ENCODE data around the gene TMEM52.
A peak's percentile ranks its signal among the peaks of the same experiment; 100 is the strongest.

The TMEM52 gene

GRCh38 chr1:1926886-1927660 lies 8.0 kb upstream of the TMEM52 start:
- DNase-seq (ENCODE audit: low read depth): no peak

- no peak for DNase-seq (ENCODE audit: low read depth)
Observed at GRCh38 chr1:1926346-1926811, 7.3 kb upstream of the TMEM52 start.

- DNase-seq (ENCODE audit: low read depth): no peak
Observed at GRCh38 chr1:1925437-1926345, 6.6 kb upstream of the TMEM52 start.

- DNase-seq (ENCODE audit: low read depth): no peak
Observed at GRCh38 chr1:1924849-1925248, 5.8 kb upstream of the TMEM52 start.

- DNase-seq (ENCODE audit: low read depth): no peak
Observed at GRCh38 chr1:1924386-1924785, 5.3 kb upstream of the TMEM52 start.

GRCh38 chr1:1922956-1923833 lies 4.1 kb upstream of the TMEM52 start:
- no peak for DNase-seq (ENCODE audit: low read depth)

GRCh38 chr1:1922702-1922955 lies 3.5 kb upstream of the TMEM52 start:
- no peak for DNase-seq (ENCODE audit: low read depth)

GRCh38 chr1:1921901-1922701 lies 3.0 kb upstream of the TMEM52 start:
- DNase-seq (ENCODE audit: low read depth): no peak

GRCh38 chr1:1921459-1921862 lies 2.4 kb upstream of the TMEM52 start:
- no peak for DNase-seq (ENCODE audit: low read depth)

GRCh38 chr1:1920608-1921458 lies 1.8 kb upstream of the TMEM52 start:
- no peak for DNase-seq (ENCODE audit: low read depth)

- DNase-seq (ENCODE audit: low read depth): no peak
Observed at GRCh38 chr1:1920057-1920607, 1.1 kb upstream of the TMEM52 start.

- DNase-seq (ENCODE audit: low read depth): peak; percentile 98
Observed at GRCh38 chr1:1919304-1920056, 401 bp upstream of the TMEM52 start.

- DNase-seq (ENCODE audit: low read depth): no peak
Observed at GRCh38 chr1:1917995-1918900, 831 bp downstream of the TMEM52 start.

GRCh38 chr1:1917304-1917976 lies 1.6 kb downstream of the TMEM52 start:
- no peak for DNase-seq (ENCODE audit: low read depth)

- DNase-seq (ENCODE audit: low read depth): no peak
Observed at GRCh38 chr1:1916851-1917251, 2.2 kb downstream of the TMEM52 start.

- DNase-seq (ENCODE audit: low read depth): no peak
Observed at GRCh38 chr1:1915911-1916840, 2.9 kb downstream of the TMEM52 start.

Data from stimulated activated CD8-positive, alpha-beta memory T cell treated with anti-CD3 and anti-CD28 coated beads, Interleukin-12 subunit alpha, Interleukin-12 subunit beta, amount 100 ng/mL, for 4 hours (primary cell).